Activated gamma-delta T cell treated with anti-CD3 and anti-CD28 coated beads, Interleukin-2, amount 50 U/mL, for 16 hours (primary cell): ENCODE results near the gene CAMK1D.

Experiments used
- DNase-seq: peaks from one replicate; pipeline ENCODE4 v3.0.0-alpha.2; 2020; ENCODE audit warnings: low read depth

Gene CAMK1D

GRCh38 chr10:12597176-12597575, 247.8 kb downstream of the CAMK1D start:
- no peak for DNase-seq

GRCh38 chr10:12597788-12598765, 248.7 kb downstream of the CAMK1D start:
- no peak for DNase-seq

DNA sequence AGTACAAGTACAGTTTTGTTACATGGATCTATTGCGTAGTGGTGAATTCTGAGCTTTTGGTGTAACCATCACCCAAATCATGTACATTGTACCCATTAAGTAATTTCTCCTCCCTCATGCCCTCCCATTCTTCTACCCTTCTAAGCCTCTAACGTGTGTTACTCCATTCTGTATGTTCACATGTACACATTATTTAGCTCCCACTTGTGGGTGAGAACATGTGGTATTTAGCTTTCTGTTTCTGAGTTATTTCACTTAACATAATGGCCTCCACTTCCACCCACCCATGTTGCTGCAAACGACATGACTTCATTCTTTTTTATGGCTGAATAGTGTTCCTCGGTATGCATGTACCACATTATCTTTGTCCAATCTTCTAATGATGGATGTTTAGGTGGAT, 251.3 kb downstream of the CAMK1D start:
- no peak for DNase-seq

GRCh38 chr10:12602521-12602920, 253.2 kb downstream of the CAMK1D start:
- no peak for DNase-seq

- DNase-seq: no peak
These were observed 254.6 kb downstream of the CAMK1D start for GRCh38 chr10:12603766-12604470.

DNA sequence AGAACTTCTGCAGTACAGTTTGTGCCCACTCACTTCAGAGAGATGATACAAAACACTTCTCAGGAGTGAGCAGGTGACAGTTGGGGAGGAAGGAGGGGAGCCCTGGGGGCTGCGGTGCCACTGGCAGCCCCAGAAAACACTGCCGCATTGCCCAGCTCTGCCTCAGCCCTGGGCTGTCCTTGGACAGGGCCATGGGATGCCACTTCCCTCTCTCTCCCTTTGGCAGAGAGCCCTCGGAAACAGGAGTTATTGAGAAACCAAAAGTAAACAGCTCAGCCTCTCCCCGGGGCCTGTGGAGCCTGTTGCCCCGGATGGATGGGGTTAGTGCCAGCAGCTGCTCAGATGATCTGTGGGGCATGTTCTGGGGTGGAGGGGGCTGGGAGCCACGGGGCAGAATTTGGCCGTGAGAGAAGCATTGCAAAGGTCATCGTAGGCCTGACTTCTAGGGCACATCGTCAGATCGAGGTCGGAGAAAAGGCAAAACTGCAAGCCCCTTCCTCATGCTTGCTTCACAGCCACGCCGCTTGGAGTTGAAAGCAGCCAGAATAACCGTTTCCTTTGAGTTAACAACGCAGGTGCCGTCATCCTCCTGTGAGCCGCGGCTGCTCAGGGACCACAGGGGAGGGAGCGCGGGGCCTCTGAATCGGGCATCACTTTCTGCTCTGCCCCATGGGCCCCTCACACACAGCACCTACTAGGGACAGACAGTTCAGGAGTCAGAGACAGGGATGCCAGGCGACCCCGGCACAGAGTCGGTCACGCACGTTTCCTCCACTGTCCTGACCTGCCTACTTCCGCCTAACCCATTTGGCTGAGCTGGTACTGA, 256.4 kb downstream of the CAMK1D start:
- peak; percentile 12 for DNase-seq

GRCh38 chr10:12606461-12606860, 257.1 kb downstream of the CAMK1D start:
- no peak for DNase-seq

DNA sequence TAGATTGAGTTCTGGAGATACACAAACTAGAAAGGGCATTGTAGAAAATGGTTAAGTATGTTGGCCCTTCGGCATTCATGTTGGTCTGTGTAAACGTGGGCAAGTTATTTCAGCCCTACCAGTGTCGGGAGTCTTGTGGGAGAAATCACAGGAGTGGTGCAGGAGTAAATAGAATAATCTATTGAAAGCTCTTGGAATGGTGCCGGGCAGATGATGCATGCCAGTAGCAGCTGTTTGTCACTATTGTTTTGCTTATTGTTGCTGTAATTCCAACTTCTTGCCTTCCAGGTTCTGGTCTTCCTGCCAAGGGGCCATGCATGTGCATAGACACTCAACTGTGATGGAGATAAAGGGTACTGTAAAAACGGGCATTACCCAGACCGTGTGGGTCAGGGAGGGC, 259.4 kb downstream of the CAMK1D start:
- DNase-seq: no peak

DNA sequence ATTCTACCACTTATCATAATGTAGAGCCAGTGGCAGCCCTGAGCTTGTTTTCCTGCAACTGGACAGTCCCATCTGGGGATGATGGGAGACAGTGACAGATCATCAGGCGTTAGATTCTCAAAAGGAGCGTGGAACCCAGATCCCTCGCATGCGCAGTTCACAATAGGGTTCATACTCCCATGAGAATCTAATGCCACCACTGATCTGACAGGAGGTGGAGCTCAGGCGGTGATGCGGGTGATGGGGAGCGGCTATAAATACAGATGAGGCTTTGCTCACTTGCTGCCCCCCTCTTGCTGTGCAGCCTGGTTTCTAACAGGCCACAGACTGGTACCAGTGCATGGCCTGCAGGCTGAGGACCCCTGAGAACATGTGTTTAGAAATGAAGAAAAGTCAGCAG, 260.1 kb downstream of the CAMK1D start:
- no peak for DNase-seq

DNA sequence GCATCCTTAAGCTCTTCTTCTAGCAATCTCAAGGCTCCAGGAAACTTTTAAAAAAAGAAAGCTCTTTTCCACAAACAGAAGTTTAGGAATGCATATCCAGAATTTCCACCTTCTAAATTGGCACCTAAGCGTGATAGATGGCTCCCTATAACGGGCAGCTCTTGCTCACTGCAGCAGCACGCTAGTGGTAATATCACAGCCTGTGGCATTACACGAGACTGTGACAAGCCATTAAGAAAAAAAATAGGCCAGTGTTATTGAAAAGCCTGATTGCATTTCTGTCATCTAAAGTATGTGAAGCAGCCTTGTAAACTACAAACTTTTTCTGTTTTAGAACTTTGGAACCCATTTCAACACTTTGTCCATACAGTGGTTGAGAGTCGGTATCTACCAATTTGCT, 263.8 kb downstream of the CAMK1D start:
- DNase-seq: no peak

DNA sequence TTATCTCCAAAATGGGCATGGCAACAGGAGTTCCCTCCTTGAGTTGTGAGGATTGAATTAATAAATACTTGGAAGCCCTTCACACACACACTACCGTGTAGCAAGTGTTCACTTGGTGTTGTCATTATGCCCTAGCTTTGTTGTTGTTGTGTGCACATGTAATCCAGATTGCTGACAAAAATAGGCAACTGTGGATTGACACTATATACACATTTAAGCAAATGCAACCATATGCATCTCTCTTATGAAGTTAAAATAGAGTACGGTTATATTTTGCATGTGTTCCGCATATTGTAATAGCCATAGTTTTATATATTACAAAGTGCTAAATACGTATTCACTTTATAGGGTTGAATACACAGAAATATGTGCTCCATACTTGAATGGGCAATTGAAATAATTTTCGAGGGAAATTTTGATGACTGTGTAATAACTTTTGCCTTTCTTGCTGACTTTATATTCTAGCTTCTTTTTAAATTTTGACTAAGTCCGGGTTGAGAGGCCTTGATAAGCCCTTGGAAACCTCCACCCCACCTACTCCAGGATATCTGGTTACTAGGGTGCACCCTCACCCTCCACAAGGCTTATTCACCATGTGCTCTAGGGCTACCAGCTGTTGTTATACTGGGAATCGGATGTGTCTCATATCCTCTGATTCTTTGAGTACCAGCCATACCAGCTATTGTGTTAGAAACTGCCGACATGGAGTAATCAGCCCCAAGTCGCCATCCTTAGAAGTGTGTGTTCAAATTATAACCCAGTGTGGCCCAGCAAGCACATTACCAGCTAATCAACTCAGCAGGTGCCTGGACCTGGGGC, 265.0 kb downstream of the CAMK1D start:
- no peak for DNase-seq

DNA sequence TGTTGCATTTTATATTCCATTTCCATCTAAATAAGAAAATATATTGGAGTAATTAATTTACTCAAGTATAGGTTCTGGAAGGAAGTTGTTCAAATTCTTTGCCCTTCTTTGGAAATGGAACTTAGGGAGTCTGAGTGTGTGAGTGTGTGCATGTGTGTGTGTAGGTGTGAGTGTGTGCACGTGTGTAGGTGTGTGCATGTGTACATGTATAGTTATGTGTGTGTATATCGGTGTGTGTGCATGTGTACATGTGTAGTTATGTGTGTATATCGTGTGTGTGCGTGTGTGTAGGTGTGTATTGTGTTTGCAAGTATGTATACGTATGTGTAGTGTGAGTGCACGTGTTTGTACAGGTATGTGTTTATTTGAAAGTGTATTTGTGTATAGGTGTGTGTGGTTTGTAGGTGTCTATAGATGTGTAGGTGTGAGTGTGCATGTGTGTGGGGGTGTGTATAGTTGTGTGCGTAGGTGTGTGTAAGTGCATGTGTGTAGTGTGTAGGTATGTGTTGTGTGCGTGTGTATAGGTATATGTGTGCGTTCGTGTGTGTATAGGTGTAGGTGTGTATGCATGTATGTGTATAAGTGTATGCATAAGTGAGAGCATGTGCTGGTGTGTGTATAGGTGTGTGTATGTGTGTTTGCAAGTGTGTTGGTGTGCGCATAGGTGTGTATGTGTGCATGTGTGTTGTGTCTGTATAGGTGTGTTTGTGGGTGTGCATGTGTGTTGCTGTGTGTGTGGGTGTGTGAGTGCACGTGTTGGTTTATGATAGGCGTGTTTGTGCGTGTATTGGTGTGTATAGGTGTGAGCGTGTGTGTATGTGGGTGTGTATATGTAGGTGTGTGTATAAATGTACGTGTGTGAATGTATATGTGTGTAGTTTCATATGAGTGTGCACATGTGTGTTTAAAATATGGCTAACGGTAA, 266.2 kb downstream of the CAMK1D start:
- DNase-seq: no peak

DNA sequence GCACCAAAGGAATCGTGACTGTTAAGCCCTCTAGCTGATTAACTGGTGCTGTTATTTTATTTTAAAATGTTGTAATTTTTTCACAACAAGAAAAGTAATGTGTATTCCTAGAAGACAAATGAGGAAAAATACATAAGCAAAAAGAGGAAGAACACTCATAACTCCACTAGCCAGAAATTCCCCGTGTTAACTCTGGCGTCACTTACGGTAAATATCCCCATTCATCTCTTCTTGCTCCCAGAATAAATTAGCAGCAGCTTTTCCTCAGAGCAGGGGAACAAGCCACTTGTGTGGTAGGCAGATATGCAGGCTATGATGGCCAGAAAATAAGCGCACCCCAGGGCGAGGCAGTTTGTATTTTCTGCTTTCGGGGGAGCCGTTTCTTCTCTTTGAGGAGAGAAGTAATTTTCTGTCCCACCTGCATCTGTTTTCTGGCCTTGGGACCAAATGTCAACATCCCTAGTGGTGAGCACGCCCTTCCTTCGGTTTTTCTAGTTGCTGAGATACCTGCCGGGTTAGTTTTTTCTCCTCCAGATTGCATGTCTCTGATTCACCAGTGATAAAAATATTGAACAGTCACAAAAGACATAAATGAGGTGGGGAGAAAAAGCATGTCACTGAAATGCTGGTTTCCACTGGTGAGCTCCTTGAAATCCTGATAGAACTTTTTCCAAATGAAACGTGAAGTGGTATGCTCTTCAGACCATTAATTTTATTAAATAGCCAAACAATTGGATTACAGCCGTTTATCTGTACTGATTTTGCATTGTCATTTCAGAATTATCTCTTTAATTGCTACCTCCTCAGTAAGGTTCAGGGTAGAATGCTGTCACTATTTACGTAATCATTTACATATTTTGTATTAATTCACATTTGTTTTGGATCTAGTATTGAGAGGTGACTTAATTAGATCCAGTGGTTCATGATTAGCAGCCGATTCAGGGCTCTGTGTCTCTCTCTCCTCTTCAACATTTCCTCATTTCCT, 268.1 kb downstream of the CAMK1D start:
- DNase-seq: no peak

GRCh38 chr10:12622016-12622415, 272.7 kb downstream of the CAMK1D start:
- DNase-seq: no peak

GRCh38 chr10:12622691-12623090, 273.3 kb downstream of the CAMK1D start:
- DNase-seq: no peak

DNA sequence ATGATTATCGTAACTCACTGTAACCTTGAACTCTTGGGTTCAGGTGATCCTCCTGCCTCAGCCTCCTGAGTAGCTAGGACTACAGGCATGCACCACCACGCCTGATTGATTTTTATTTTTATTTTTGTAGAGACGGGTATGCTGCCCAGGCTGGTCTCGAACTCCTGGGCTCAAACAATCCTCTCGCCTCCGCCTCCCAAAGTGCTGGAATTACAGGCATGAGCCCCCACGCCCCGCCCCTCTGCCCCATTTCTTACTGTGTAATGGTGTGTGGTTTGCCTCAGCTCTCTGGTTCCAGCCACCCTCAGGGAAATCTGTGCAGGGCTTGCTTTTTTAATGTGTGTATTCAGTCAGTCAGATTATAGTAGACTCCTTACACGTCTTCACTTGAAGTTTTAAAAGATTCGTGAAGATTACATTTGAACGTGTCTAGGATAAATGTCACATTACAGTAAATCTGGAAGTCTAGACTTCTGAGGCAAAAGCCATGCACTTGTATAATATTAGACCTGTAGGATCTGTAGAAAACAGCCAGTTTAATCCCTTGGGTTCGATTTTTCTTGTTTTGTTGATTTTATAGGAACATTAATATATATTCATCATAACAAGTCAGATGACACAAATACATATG, 276.2 kb downstream of the CAMK1D start:
- no peak for DNase-seq

GRCh38 chr10:12628153-12628552, 278.8 kb downstream of the CAMK1D start:
- DNase-seq: no peak

- no peak for DNase-seq
These were observed 279.8 kb downstream of the CAMK1D start for GRCh38 chr10:12628964-12629766.
